HL-60 (cell line): Measurements from ENCODE around the gene PPIE.

Experiments used
- DNase-seq, 2 experiments: peaks; one replicate each; pipeline ENCODE4 v3.0.0-alpha.2; 2010 to 2020; ENCODE audit warnings: low read depth in 1 of 2, low spot score in 1 of 2
- H3K27ac ChIP-seq: fragments of 250-450 bp; sonication (Bioruptor Pico); replicated peaks from 2 replicates; pipeline ENCODE4 v1.5.1; 2020; ENCODE audit warnings: mild to moderate bottlenecking, moderate library complexity
- H3K27me3 ChIP-seq: fragments of 250-450 bp; sonication (Bioruptor Pico); 2 replicates; pipeline ENCODE4 v1.5.1; 2021; ENCODE audit warnings: mild to moderate bottlenecking, moderate library complexity; ENCODE audit not compliant: insufficient read depth, poor library complexity, severe bottlenecking
- H3K4me3 ChIP-seq: replicated peaks from 2 replicates; pipeline ENCODE4 v1.5.1; 2011; ENCODE audit warnings: mild to moderate bottlenecking, control low read depth, low read length; ENCODE audit not compliant: insufficient read depth
- GABPA ChIP-seq: IDR thresholded peaks from 2 replicates; pipeline ENCODE4 v1.6.1; 2012; ENCODE audit warnings: low read depth
- POLR2AphosphoS5 ChIP-seq: IDR thresholded peaks from 2 replicates; pipeline ENCODE4 v1.6.1; 2012; ENCODE audit warnings: low read depth
- SPI1 ChIP-seq: IDR thresholded peaks from 2 replicates; pipeline ENCODE4 v1.6.1; 2012; ENCODE audit warnings: low read depth, mild to moderate bottlenecking, borderline replicate concordance
- long read RNA-seq: library from polyadenylated mRNA; unstranded; transcript quantifications from one replicate; pipeline ENCODE4 v2.0.0, GENCODE V29; 2020
- TF ChIP-seq, protein P1 (sequence below): IDR thresholded peaks from one replicate; pipeline ENCODE4 v1.5.1; 2011; ENCODE audit warnings: low read length, control low read depth, inconsistent platforms; ENCODE audit not compliant: insufficient read depth
- TF ChIP-seq, protein P2 (sequence below): IDR thresholded peaks from 2 replicates; pipeline ENCODE4 v1.6.1; 2012; ENCODE audit warnings: low read depth; ENCODE audit not compliant: insufficient replicate concordance

PPIE gene
- long read RNA-seq, transcript PPIE-203 (11 exons, 1,198 nt): minor isoform, 39 of 337 reads
- long read RNA-seq, transcript PPIE-201 (10 exons, 1,277 nt): major isoform, 108 of 337 reads
- long read RNA-seq, transcript PPIE-202 (10 exons, 1,079 nt): minor isoform, 74 of 337 reads
- long read RNA-seq, partial matches to known transcripts: 10 of 337 reads
- long read RNA-seq, other reads (novel, unspliced or antisense): 106 of 337 reads

DNA sequence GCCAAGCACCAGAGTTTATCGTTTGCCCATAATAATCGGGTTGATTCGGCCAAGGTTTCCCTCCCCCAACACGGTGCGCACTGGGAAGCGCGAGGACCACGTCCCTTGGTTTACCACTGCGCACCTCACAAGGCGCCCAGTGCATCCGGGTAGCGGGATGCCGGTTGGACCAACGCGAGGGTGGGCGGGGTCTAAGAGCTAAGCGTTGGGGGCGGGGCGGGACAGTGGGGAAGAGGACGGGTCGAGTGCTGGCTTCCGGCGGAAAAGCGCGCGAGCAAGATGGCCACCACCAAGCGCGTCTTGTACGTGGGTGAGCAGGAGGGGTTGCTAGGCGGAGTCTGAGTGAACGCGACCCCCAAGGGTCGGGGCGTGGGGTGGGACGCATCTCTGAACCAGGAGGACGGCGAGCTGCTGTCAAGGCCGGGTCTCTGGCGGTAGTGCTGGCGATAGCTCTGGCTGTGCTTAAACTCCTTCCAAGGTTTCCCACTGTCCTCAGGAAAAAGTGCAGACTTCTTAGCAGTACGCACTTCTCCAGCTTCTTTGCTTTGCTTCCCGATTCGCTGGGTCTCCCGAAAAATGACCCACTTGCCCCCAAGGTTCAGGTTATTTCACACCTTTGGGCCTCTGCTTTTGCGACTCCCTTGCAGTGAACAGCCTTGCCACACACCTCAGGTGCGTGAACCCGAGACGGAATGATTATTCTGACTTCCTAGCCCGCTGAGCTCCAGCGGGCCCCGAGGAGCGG lies at the start of gene PPIE:
TSS of gene PPIE (plus strand) at position 261 of the 745 bp plus-strand sequence. CDS start at position 280, 19 bp downstream.
- Histone ChIP-seq H3K27me3 (no peaks in the 10 kb centered on the region), H3K4me3 (peak within 1 kb of the TSS; percentile 89), H3K27ac (peak within 1 kb of the TSS; percentile 75)
- TF ChIP-seq POLR2AphosphoS5 (peak; percentile 92), GABPA (peak; percentile 78)
- TF ChIP-seq, protein P1, sequence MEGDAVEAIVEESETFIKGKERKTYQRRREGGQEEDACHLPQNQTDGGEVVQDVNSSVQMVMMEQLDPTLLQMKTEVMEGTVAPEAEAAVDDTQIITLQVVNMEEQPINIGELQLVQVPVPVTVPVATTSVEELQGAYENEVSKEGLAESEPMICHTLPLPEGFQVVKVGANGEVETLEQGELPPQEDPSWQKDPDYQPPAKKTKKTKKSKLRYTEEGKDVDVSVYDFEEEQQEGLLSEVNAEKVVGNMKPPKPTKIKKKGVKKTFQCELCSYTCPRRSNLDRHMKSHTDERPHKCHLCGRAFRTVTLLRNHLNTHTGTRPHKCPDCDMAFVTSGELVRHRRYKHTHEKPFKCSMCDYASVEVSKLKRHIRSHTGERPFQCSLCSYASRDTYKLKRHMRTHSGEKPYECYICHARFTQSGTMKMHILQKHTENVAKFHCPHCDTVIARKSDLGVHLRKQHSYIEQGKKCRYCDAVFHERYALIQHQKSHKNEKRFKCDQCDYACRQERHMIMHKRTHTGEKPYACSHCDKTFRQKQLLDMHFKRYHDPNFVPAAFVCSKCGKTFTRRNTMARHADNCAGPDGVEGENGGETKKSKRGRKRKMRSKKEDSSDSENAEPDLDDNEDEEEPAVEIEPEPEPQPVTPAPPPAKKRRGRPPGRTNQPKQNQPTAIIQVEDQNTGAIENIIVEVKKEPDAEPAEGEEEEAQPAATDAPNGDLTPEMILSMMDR: no peak
- TF ChIP-seq, protein P2, sequence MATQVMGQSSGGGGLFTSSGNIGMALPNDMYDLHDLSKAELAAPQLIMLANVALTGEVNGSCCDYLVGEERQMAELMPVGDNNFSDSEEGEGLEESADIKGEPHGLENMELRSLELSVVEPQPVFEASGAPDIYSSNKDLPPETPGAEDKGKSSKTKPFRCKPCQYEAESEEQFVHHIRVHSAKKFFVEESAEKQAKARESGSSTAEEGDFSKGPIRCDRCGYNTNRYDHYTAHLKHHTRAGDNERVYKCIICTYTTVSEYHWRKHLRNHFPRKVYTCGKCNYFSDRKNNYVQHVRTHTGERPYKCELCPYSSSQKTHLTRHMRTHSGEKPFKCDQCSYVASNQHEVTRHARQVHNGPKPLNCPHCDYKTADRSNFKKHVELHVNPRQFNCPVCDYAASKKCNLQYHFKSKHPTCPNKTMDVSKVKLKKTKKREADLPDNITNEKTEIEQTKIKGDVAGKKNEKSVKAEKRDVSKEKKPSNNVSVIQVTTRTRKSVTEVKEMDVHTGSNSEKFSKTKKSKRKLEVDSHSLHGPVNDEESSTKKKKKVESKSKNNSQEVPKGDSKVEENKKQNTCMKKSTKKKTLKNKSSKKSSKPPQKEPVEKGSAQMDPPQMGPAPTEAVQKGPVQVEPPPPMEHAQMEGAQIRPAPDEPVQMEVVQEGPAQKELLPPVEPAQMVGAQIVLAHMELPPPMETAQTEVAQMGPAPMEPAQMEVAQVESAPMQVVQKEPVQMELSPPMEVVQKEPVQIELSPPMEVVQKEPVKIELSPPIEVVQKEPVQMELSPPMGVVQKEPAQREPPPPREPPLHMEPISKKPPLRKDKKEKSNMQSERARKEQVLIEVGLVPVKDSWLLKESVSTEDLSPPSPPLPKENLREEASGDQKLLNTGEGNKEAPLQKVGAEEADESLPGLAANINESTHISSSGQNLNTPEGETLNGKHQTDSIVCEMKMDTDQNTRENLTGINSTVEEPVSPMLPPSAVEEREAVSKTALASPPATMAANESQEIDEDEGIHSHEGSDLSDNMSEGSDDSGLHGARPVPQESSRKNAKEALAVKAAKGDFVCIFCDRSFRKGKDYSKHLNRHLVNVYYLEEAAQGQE: no peak
- peak; percentile 91 to 96 for DNase-seq

DNA sequence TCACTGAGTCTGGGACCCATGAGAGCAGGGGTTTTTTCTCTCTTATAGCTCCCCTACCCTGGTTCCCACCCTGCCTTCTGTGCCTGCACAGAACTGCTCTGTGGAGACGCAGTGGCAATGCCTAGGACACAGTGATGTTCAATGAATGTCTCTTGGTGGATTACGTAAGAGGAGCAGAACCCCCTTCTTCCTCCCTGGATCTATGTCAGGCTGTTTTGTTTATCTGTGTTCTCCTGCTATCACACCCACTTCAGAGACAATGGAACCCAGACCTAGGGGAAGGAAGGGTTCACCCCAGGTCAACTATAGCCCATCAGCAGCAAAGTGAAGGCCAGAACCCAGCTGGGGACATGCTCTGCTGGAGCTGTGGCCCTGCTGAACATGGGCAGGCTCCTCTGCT lies 49.5 kb upstream of the PPIE start:
- Histone ChIP-seq H3K4me3 (no peak overlapping the region), H3K27ac (no peak overlapping the region), H3K27me3 (peaks cover 55% of the 10 kb centered on the region)
- no peak for TF ChIP-seq POLR2AphosphoS5
- TF ChIP-seq SPI1: no peak
- TF ChIP-seq, protein P2: no peak
- TF ChIP-seq GABPA: no peak
- TF ChIP-seq, protein P1: no peak
- DNase-seq: no peak

DNA sequence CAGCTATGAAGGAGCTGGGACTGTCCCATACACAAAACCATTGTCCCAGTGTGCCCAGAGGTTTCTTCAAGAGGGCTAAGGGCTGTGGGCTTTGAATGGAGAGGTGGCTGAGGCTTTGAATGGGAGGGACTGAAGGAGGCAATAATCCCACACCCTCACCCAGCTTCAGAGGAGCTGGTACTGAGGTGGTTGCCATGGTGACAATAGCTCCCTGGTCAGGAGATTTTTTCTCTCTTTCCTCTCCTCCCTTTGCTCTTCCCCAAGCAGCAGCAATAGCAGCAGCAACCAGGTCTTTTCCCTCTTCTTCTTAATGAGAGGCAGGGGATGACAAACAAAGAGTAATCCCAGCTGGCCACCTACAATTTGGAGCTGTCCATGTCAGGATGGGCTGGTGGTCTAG lies 49.0 kb upstream of the PPIE start:
- peaks cover 56% of the 10 kb centered on the region for H3K27me3 ChIP-seq
- TF ChIP-seq POLR2AphosphoS5: no peak
- DNase-seq: no peak
- no peak overlapping the region for H3K27ac ChIP-seq
- H3K4me3 ChIP-seq: no peak overlapping the region

- peaks cover 53% of the 10 kb centered on the region for H3K27me3 ChIP-seq
- no peak overlapping the region for H3K27ac ChIP-seq
- H3K4me3 ChIP-seq: no peak overlapping the region
- TF ChIP-seq GABPA: no peak
- no peak for TF ChIP-seq SPI1
- TF ChIP-seq POLR2AphosphoS5: no peak
- TF ChIP-seq, protein P1: no peak
- TF ChIP-seq, protein P2: no peak
- no peak for DNase-seq
Measured at GRCh38 chr1:39690225-39690624, 48.5 kb upstream of the PPIE start.
